Loucy (cell line): Measurements from ENCODE around the gene UBE2G2.

Experiments used
- H2AFZ ChIP-seq: fragments of 200-600 bp; sonication (generic); 2 replicates; pipeline ENCODE4 v1.6.0; 2016; ENCODE audit warnings: antibody characterized with exemption, mild to moderate bottlenecking, low read length, moderate library complexity
- H3F3A ChIP-seq: fragments of 200-600 bp; 2 replicates; pipeline ENCODE4 v1.6.0; 2016; ENCODE audit warnings: antibody characterized with exemption, low read depth, mild to moderate bottlenecking
- H3K27me3 ChIP-seq: fragments of 200-600 bp; sonication (generic); 2 replicates; pipeline ENCODE4 v1.6.1; 2014; ENCODE audit warnings: low read length, mild to moderate bottlenecking; ENCODE audit not compliant: insufficient read depth, poor library complexity, severe bottlenecking
- H3K36me3 ChIP-seq: fragments of 200-600 bp; sonication (generic); 2 replicates; pipeline ENCODE4 v1.6.1; 2016; ENCODE audit warnings: low read length; ENCODE audit not compliant: insufficient read depth
- H3K4me1 ChIP-seq: fragments of 200-600 bp; sonication (generic); 2 replicates; pipeline ENCODE4 v1.5.1; 2014; ENCODE audit warnings: low read length, mild to moderate bottlenecking; ENCODE audit not compliant: insufficient read depth, poor library complexity, severe bottlenecking
- H3K4me2 ChIP-seq: fragments of 200-600 bp; sonication (generic); 2 replicates; pipeline ENCODE4 v1.6.0; 2014; ENCODE audit warnings: antibody characterized with exemption, low read length, low read depth, mild to moderate bottlenecking; ENCODE audit not compliant: poor library complexity, severe bottlenecking
- H3K4me3 ChIP-seq: fragments of 200-600 bp; sonication (generic); 2 replicates; pipeline ENCODE4 v1.5.1; 2014; ENCODE audit warnings: low read length, mild to moderate bottlenecking, mixed read lengths; ENCODE audit not compliant: poor library complexity, severe bottlenecking
- H3K79me2 ChIP-seq: fragments of 200-600 bp; sonication (generic); 2 replicates; pipeline ENCODE4 v1.6.1; 2014; ENCODE audit warnings: low read length; ENCODE audit not compliant: insufficient read depth
- H3K9ac ChIP-seq: fragments of 200-600 bp; sonication (generic); 2 replicates; pipeline ENCODE4 v1.6.0; 2014; ENCODE audit warnings: mild to moderate bottlenecking, low read depth, low read length, moderate library complexity; ENCODE audit not compliant: poor library complexity, severe bottlenecking
- H3K9me2 ChIP-seq: fragments of 200-600 bp; sonication (generic); replicated peaks from 2 replicates; pipeline ENCODE4 v1.6.1; 2016; ENCODE audit warnings: low read depth, low read length, mixed read lengths
- H3K9me3 ChIP-seq: fragments of 200-600 bp; sonication (generic); 2 replicates; pipeline ENCODE4 v1.6.1; 2014; ENCODE audit warnings: mild to moderate bottlenecking, antibody characterized with exemption, low read length, low read depth; ENCODE audit not compliant: insufficient read depth
- H4K20me1 ChIP-seq: fragments of 200-600 bp; sonication (generic); 2 replicates; pipeline ENCODE4 v1.6.0; 2014; ENCODE audit warnings: antibody characterized with exemption, low read length, mild to moderate bottlenecking; ENCODE audit not compliant: insufficient read depth, poor library complexity, severe bottlenecking
- CTCF ChIP-seq: fragments of 200-600 bp; sonication (generic); conservative IDR thresholded peaks from 2 replicates; pipeline ENCODE4 v1.5.1; 2014; ENCODE audit warnings: mild to moderate bottlenecking, antibody characterized with exemption, low read length
- EZH2phosphoT487 ChIP-seq: fragments of 200-600 bp; IDR thresholded peaks from 2 replicates; pipeline ENCODE4 v1.6.1; 2018; ENCODE audit warnings: antibody characterized with exemption, mild to moderate bottlenecking, moderate library complexity, borderline replicate concordance

UBE2G2 gene

GRCh38 chr21:44802396-44803153 is 955 bp upstream of the UBE2G2 start:
- Histone ChIP-seq H3K9ac (peak overlapping the region; percentile 91), H3K4me2 (peak overlapping the region; percentile 89), H3K36me3 (peaks cover 34% of the 10 kb centered on the region; the same call in 1 of the 2 replicates), H3K4me3 (peak overlapping the region; percentile 97), H2AFZ (peak overlapping the region; percentile 94; the same call in 1 of the 2 replicates), H3K79me2 (peaks cover 62% of the 10 kb centered on the region), H4K20me1 (peaks cover 22% of the 10 kb centered on the region), H3K9me3 (no peaks in the 10 kb centered on the region), H3K4me1 (peaks cover 12% of the 10 kb centered on the region), H3K27me3 (no peaks in the 10 kb centered on the region), H3K9me2 (no peaks in the 10 kb centered on the region), H3F3A (peaks cover 4% of the 10 kb centered on the region; the same call in 1 of the 2 replicates)
- no peak for TF ChIP-seq EZH2phosphoT487

GRCh38 chr21:44800971-44801467 is 601 bp downstream of the UBE2G2 start:
- Histone ChIP-seq H3K9me2 (no peaks in the 10 kb centered on the region), H3K4me2 (peak overlapping the region; percentile 89), H3K27me3 (no peaks in the 10 kb centered on the region), H3K4me3 (peak overlapping the region; percentile 97), H3K79me2 (peaks cover 78% of the 10 kb centered on the region), H3K9ac (peak overlapping the region; percentile 91), H3K4me1 (peaks cover 14% of the 10 kb centered on the region), H3K9me3 (no peaks in the 10 kb centered on the region), H2AFZ (peak overlapping the region; percentile 94; the same call in 1 of the 2 replicates), H4K20me1 (peaks cover 24% of the 10 kb centered on the region), H3F3A (peaks cover 4% of the 10 kb centered on the region; the same call in 1 of the 2 replicates), H3K36me3 (peaks cover 19% of the 10 kb centered on the region; the same call in 1 of the 2 replicates)
- peak; percentile 64 for TF ChIP-seq CTCF
- no peak for TF ChIP-seq EZH2phosphoT487

GRCh38 chr21:44800103-44800502 is 1.5 kb downstream of the UBE2G2 start:
- Histone ChIP-seq H3K4me3 (peak overlapping the region; percentile 97), H4K20me1 (peaks cover 28% of the 10 kb centered on the region), H3K9ac (peak overlapping the region; percentile 91), H2AFZ (no peak overlapping the region), H3F3A (peaks cover 4% of the 10 kb centered on the region; the same call in 1 of the 2 replicates), H3K27me3 (no peaks in the 10 kb centered on the region), H3K4me2 (peak overlapping the region; percentile 89), H3K79me2 (peaks cover 84% of the 10 kb centered on the region), H3K4me1 (peaks cover 20% of the 10 kb centered on the region), H3K36me3 (peaks cover 10% of the 10 kb centered on the region; the same call in 1 of the 2 replicates), H3K9me2 (no peaks in the 10 kb centered on the region), H3K9me3 (no peaks in the 10 kb centered on the region)
- TF ChIP-seq EZH2phosphoT487 (no peak), CTCF (peak; percentile 67)
